Adrenal gland (tissue), 12 donors: ENCODE results near the gene TAF12. TPM values are rescaled to one million over a fixed set of nuclear protein-coding genes. Genes with fewer than 3 reads are reported as not detected.
"Not testable (repeated sequence)": the region's sequence is repeated elsewhere in the genome, so short reads cannot be mapped to it uniquely, and the experiment has no call there.

Experiments
- DNase-seq, 7 donors: peaks; one replicate each; pipeline ENCODE4 v3.0.0-alpha.2; 2019 to 2020
- H3K27ac ChIP-seq, 5 donors: fragments of 200-600 bp; sonication (generic) in 4 of 5; 1 replicate in 3 of 5; 2 replicates in 2 of 5; pipeline versions ENCODE4 v1.5.1 to v1.8.0; 2016 to 2020; ENCODE audit warnings: mild to moderate bottlenecking in 1 of 5
- H3K27me3 ChIP-seq: fragments of 200-600 bp; 2 replicates; pipeline ENCODE4 v1.8.0; 2021
- H3K36me3 ChIP-seq, 2 donors: fragments of 200-600 bp; replicated peaks in 1 of 2; 1 replicate in 1 of 2; 2 replicates in 1 of 2; pipeline versions ENCODE4 v1.5.1 to v1.8.0; 2018 to 2022
- H3K4me1 ChIP-seq, 2 donors: fragments of 200-600 bp; replicated peaks in 1 of 2; 1 replicate in 1 of 2; 2 replicates in 1 of 2; pipeline versions ENCODE4 v1.5.1 to v1.8.0; 2018 to 2021
- H3K4me3 ChIP-seq, 4 donors: fragments of 200-600 bp; sonication (generic) in 3 of 4; one replicate each; pipeline ENCODE4 v1.5.1; 2016 to 2018
- H3K9me3 ChIP-seq, 3 donors: fragments of 200-600 bp; sonication (generic) in 1 of 3; replicated peaks in 1 of 3; 1 replicate in 2 of 3; 2 replicates in 1 of 3; pipeline versions ENCODE4 v1.5.1 to v1.8.0; 2016 to 2021
- CTCF ChIP-seq, 6 experiments: fragments of 450-650 bp in 4 of 6; fragments of 200-600 bp in 2 of 6; sonication (generic) in 1 of 6; IDR thresholded peaks; 1 replicate in 5 of 6; 2 replicates in 1 of 6; pipeline versions ENCODE4 v1.5.1 to v1.8.0; 2016 to 2021; ENCODE audit warnings: antibody characterized with exemption in 6 of 6, mild to moderate bottlenecking in 2 of 6, moderate library complexity in 1 of 6
- POLR2A ChIP-seq, 2 donors: fragments of 450-650 bp; IDR thresholded peaks; one replicate each; pipeline ENCODE4 v1.6.1; 2017; ENCODE audit warnings: antibody characterized with exemption in 2 of 2, mild to moderate bottlenecking in 2 of 2, moderate library complexity in 1 of 2
- WGBS, 4 donors: extraction: QIAGEN DNeasy Blood & Tissue Kit in 2 of 4; methylation state at CpG; one replicate each; pipeline versions ENCODE4 v1.1.5 to v1.1.7; 2013 to 2017; 5-methylcytosine and 5-hydroxymethylcytosine counted together
- intact Hi-C, 2 donors: fragments of 100-400 bp; cut with DNase I; formaldehyde crosslinking; loops; one replicate each; pipeline versions ENCODE4 v1.14.1 to v1.15.0; 2022 to 2023
- polyA plus RNA-seq, 3 donors: library from polyadenylated mRNA; stranded (reverse); fragments of 200-250 nt in 2 of 3; fragments of 350-450 nt in 1 of 3; fragmentation: Illumina TruSeq in 1 of 3; extraction: RNeasy Lipid Tissue Mini Kit (QIAGEN cat#74804) in 1 of 3; gene quantifications; one replicate each; pipeline ENCODE4 v1.2.3, GENCODE V29; 2013 to 2014
- total RNA-seq, 9 donors: library from RNA; depleted of rRNA in 4 of 9; stranded (reverse); fragments of >200 nt in 4 of 9; fragments of 120-200 nt in 1 of 9; fragmentation: NEBNext Ultra II Directional in 1 of 9; extraction: Animal tissue kit (Norgen Biotek cat#: 25700) in 1 of 9; gene quantifications; one replicate each; pipeline versions ENCODE4 v1.1.0 to v1.2.4, GENCODE V29; 2013 to 2023
- donor health status: healthy with polysubstance abuse.
- donor health status: Bipolar disorder and iron deficiency.
- donor health status: DM: yes; HTN: yes; CAD: no.
- donor health status: DM: no; HTN: no; CAD: no.
- donor health status: DM: no; HTN: no; CAD: no.
- donor health status: DM: yes; HTN: yes; CAD: no.

Gene TAF12
- total and polyA plus RNA-seq, 12 donors: 12.2 to 35.0 (median 21.9) TPM

- no peak overlapping the region for H3K27ac ChIP-seq
- WGBS, 4 donors: 94 to 97% (median 95%) methylated on average over 10 of the region's 10 CpGs
- intact Hi-C loops: loop anchor here in 1 of 2 donors (10.0 kb wide), 1 partner anchor 81 kb away; no protein-coding TSS in a partner anchor
- DNase-seq: no peak
- H3K36me3 ChIP-seq: no peaks in the 10 kb centered on the region
- no peaks in the 10 kb centered on the region for H3K4me1 ChIP-seq
- H3K27me3 ChIP-seq: no peaks in the 10 kb centered on the region
- no peak overlapping the region for H3K4me3 ChIP-seq
- no peaks in the 10 kb centered on the region for H3K9me3 ChIP-seq
- TF ChIP-seq CTCF (IDR thresholded peaks at IDR 0.05): no peak
- no peak for TF ChIP-seq POLR2A (IDR thresholded peaks at IDR 0.05)
These were observed 47.3 kb downstream of the TAF12 start for GRCh38 chr1:28595412-28596191.

- H3K9me3 ChIP-seq, H3K4me3 ChIP-seq, H3K4me1 ChIP-seq, DNase-seq, H3K27ac ChIP-seq, H3K36me3 ChIP-seq, H3K27me3 ChIP-seq: not testable (repeated sequence)
- intact Hi-C loops: loop anchor here in 1 of 2 donors (10.0 kb wide), 1 partner anchor 80 kb away; no protein-coding TSS in a partner anchor
- 87 to 95% (median 91%) methylated on average over 7 of the region's 7 CpGs for WGBS, 4 donors
These were observed 48.0 kb downstream of the TAF12 start for GRCh38 chr1:28594686-28595411.

DNA sequence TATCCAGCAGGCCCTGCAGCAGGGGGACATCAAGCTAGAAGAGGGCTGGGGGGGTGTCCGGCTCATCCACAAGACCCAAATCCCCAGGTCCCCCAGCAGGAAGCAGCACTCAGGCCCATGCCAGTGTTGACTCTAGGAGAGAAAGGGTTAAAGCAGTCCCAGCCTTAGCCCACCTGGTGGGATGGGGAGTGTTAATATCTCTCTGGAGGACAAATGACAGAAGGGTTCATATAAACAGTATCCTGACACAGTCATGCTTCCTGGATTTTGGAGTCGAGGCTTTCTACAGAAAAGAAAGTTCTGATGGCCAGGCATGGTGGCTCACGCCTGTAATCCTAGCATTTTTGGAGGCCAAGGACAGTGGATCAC, 48.9 kb downstream of the TAF12 start:
- H3K36me3 ChIP-seq, DNase-seq, H3K4me3 ChIP-seq, H3K27ac ChIP-seq, H3K9me3 ChIP-seq, H3K4me1 ChIP-seq, H3K27me3 ChIP-seq: not testable (repeated sequence)
- 67 to 94% (median 89%) methylated on average over 2 to 3 of the region's 3 CpGs for WGBS, 4 donors
- intact Hi-C loops: loop anchor here in 1 of 2 donors (10.0 kb wide), 1 partner anchor 79 kb away; no protein-coding TSS in a partner anchor

DNA sequence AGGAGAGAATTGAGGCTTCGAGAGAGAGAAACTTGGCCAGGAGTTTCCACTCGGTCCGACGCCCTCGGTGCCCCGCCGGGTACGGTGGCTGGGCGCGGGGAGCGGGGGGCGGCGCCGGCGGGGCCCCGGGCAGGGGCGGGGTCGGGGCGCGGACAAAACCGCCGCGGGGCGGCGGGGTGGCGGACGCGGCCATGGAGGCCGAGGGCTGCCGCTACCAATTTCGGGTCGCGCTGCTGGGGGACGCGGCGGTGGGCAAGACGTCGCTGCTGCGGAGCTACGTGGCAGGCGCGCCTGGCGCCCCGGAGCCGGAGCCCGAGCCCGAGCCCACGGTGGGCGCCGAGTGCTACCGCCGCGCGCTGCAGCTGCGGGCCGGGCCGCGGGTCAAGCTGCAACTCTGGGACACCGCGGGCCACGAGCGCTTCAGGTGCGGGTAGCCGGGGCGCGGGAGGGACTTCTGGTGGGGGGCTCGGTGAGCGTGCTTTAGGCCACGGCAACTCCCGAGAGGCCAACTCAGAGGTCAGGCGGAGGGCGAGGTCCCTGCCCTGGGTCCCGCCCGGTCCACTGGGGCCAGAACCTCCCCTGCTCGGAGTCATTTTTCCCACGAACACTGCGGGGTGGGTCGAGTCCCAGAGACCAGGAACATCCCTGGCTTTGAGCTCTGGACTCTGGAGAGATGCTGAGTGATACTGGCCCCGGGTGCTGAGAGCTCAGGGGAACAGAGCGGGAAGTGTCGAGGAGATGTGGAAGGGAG, 50.4 kb downstream of the TAF12 start:
- TF ChIP-seq POLR2A (IDR thresholded peaks at IDR 0.05) (no peak), CTCF (IDR thresholded peaks at IDR 0.05) (no peak)
- H3K4me1 ChIP-seq: no peaks in the 10 kb centered on the region
- 6 to 14% (median 8%) methylated on average over 13 to 81 of the region's 81 CpGs for WGBS, 4 donors
- peak overlapping the region in 2 of 4 donors; percentile 19 to 77 for H3K4me3 ChIP-seq
- peak overlapping the region in 1 of 5 donors; percentile 45 for H3K27ac ChIP-seq
- H3K36me3 ChIP-seq: no peaks in the 10 kb centered on the region
- H3K27me3 ChIP-seq: no peaks in the 10 kb centered on the region
- no peaks in the 10 kb centered on the region for H3K9me3 ChIP-seq
- no peak for DNase-seq
- intact Hi-C loops: loop anchor here in 1 of 2 donors (10.0 kb wide), 1 partner anchor 78 kb away; no protein-coding TSS in a partner anchor
